Caco-2 (cell line): ENCODE results near the gene ANAPC2. TPM values are rescaled to one million over a fixed set of nuclear protein-coding genes. Genes with fewer than 3 reads are reported as not detected.

Experiments
- BruUV-seq: library from RNA; stranded (reverse); fragments of 400-500 nt; replicated peaks from 2 replicates; lab custom pipeline; 2021; lab: Mats Ljungman, UMichigan
- CTCF ChIA-PET: fragments of 300-600 bp; sonication (Branson Sonifier 250); formaldehyde crosslinking; loops from one replicate; lab custom pipeline; 2022; ENCODE audit warnings: antibody characterized with exemption; lab: Charles Lee
- POLR2A ChIA-PET: fragments of 300-600 bp; sonication (Branson Sonifier 250); formaldehyde crosslinking; loops from one replicate; lab custom pipeline; 2022; ENCODE audit warnings: antibody characterized with exemption; lab: Charles Lee
- DNase-seq, 2 experiments: peaks; one replicate each; pipeline versions ENCODE4 v3.0.0 to v3.0.0-alpha.2; 2020 to 2022
- H3K27me3 ChIP-seq: replicated peaks from 2 replicates; pipeline ENCODE4 v1.6.0; 2011; ENCODE audit warnings: low read length; ENCODE audit not compliant: control insufficient read depth, insufficient read depth
- H3K36me3 ChIP-seq: 2 replicates; pipeline ENCODE4 v1.5.1; 2011; ENCODE audit warnings: low read length; ENCODE audit not compliant: control insufficient read depth, insufficient read depth
- H3K4me1 ChIP-seq: fragments of 250-450 bp; sonication (Bioruptor Pico); 2 replicates; pipeline ENCODE4 v1.5.1; 2020; ENCODE audit warnings: mild to moderate bottlenecking
- H3K4me3 ChIP-seq: 2 replicates; pipeline ENCODE4 v1.5.1; 2011; ENCODE audit warnings: low read depth, mild to moderate bottlenecking, control low read depth, low read length
- H3K9me3 ChIP-seq: fragments of 250-450 bp; sonication (Bioruptor Pico); 2 replicates; pipeline ENCODE4 v1.5.1; 2020; ENCODE audit warnings: mild to moderate bottlenecking, moderate library complexity
- H3K27ac Mint-ChIP-seq: one replicate; pipeline ENCODE4 v1.8.0; 2022; ENCODE audit warnings: mixed read lengths; ENCODE audit not compliant: unreplicated experiment
- H3K27me3 Mint-ChIP-seq: one replicate; pipeline ENCODE4 v1.8.0; 2022; ENCODE audit warnings: mixed read lengths; ENCODE audit not compliant: insufficient read depth, unreplicated experiment
- H3K36me3 Mint-ChIP-seq: one replicate; pipeline ENCODE4 v1.8.0; 2022; ENCODE audit warnings: mild to moderate bottlenecking, mixed read lengths; ENCODE audit not compliant: insufficient read depth, unreplicated experiment
- H3K4me1 Mint-ChIP-seq: one replicate; pipeline ENCODE4 v1.8.0; 2022; ENCODE audit warnings: low read depth, mixed read lengths; ENCODE audit not compliant: unreplicated experiment
- H3K4me3 Mint-ChIP-seq: one replicate; pipeline ENCODE4 v1.8.0; 2022; ENCODE audit warnings: mild to moderate bottlenecking, moderate library complexity, mixed read lengths; ENCODE audit not compliant: unreplicated experiment
- H3K9me3 Mint-ChIP-seq: one replicate; pipeline ENCODE4 v1.8.0; 2022; ENCODE audit warnings: mixed read lengths; ENCODE audit not compliant: unreplicated experiment
- intact Hi-C: fragments of 100-400 bp; cut with micrococcal nuclease; formaldehyde crosslinking; loops from one replicate; pipeline ENCODE4 v1.10.0; 2022; ENCODE audit not compliant: unreplicated experiment
- total RNA-seq: library from RNA; stranded (reverse); gene quantifications from 2 replicates; pipeline ENCODE4 v1.2.3, GENCODE V29; 2022
- TF ChIP-seq, protein P1 (sequence below), 2 experiments: fragments of 200-600 bp in 1 of 2; IDR thresholded peaks; 1 replicate in 1 of 2; 2 replicates in 1 of 2; pipeline versions ENCODE4 v1.5.1 to v1.8.0; 2011 to 2022; ENCODE audit warnings: antibody characterized with exemption in 1 of 2, control low read depth in 1 of 2, inconsistent platforms in 1 of 2, low read depth in 1 of 2, low read length in 1 of 2, mild to moderate bottlenecking in 1 of 2, moderate library complexity in 1 of 2; ENCODE audit not compliant: insufficient read depth in 1 of 2, severe bottlenecking in 1 of 2, unreplicated experiment in 1 of 2

ANAPC2 gene
- total RNA-seq, 1 experiment from 2014 or later: 67.5 TPM

GRCh38 chr9:137225699-137226331 is 37.5 kb upstream of the ANAPC2 start:
- H3K4me3 Mint-ChIP-seq: no peak overlapping the region
- peak overlapping the region; percentile 64 for H3K27ac Mint-ChIP-seq
- peaks cover 11% of the 10 kb centered on the region for H3K36me3 Mint-ChIP-seq
- ChIA-PET CTCF (interaction anchor here (1.3 to 2.4 kb wide), 2 partner anchors 25 to 49 kb away, joined by 3 to 6 read pairs; partner anchors contain the start of gene TPRN), POLR2A (no interaction called here)
- no peaks in the 10 kb centered on the region for H3K9me3 ChIP-seq
- no peak overlapping the region for H3K4me3 ChIP-seq
- no peaks in the 10 kb centered on the region for H3K36me3 ChIP-seq
- peaks cover 33% of the 10 kb centered on the region for H3K4me1 ChIP-seq
- no TSS peak for BruUV-seq
- no peaks in the 10 kb centered on the region for H3K27me3 Mint-ChIP-seq
- no peaks in the 10 kb centered on the region for H3K27me3 ChIP-seq
- H3K4me1 Mint-ChIP-seq: peaks cover 13% of the 10 kb centered on the region
- intact Hi-C loops: loop anchor here (2.0 kb wide), 3 partner anchors 37 to 109 kb away; partner anchors contain the start of genes ANAPC2 and SSNA1
- no peak for DNase-seq
- TF ChIP-seq, protein P1, sequence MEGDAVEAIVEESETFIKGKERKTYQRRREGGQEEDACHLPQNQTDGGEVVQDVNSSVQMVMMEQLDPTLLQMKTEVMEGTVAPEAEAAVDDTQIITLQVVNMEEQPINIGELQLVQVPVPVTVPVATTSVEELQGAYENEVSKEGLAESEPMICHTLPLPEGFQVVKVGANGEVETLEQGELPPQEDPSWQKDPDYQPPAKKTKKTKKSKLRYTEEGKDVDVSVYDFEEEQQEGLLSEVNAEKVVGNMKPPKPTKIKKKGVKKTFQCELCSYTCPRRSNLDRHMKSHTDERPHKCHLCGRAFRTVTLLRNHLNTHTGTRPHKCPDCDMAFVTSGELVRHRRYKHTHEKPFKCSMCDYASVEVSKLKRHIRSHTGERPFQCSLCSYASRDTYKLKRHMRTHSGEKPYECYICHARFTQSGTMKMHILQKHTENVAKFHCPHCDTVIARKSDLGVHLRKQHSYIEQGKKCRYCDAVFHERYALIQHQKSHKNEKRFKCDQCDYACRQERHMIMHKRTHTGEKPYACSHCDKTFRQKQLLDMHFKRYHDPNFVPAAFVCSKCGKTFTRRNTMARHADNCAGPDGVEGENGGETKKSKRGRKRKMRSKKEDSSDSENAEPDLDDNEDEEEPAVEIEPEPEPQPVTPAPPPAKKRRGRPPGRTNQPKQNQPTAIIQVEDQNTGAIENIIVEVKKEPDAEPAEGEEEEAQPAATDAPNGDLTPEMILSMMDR (IDR thresholded peaks at IDR 0.05; ENCODE audit: insufficient read depth in 1 of 2, low read depth in 1 of 2, low read length in 1 of 2, severe bottlenecking in 1 of 2, unreplicated experiment in 1 of 2): no peak
- H3K9me3 Mint-ChIP-seq: no peaks in the 10 kb centered on the region

DNA sequence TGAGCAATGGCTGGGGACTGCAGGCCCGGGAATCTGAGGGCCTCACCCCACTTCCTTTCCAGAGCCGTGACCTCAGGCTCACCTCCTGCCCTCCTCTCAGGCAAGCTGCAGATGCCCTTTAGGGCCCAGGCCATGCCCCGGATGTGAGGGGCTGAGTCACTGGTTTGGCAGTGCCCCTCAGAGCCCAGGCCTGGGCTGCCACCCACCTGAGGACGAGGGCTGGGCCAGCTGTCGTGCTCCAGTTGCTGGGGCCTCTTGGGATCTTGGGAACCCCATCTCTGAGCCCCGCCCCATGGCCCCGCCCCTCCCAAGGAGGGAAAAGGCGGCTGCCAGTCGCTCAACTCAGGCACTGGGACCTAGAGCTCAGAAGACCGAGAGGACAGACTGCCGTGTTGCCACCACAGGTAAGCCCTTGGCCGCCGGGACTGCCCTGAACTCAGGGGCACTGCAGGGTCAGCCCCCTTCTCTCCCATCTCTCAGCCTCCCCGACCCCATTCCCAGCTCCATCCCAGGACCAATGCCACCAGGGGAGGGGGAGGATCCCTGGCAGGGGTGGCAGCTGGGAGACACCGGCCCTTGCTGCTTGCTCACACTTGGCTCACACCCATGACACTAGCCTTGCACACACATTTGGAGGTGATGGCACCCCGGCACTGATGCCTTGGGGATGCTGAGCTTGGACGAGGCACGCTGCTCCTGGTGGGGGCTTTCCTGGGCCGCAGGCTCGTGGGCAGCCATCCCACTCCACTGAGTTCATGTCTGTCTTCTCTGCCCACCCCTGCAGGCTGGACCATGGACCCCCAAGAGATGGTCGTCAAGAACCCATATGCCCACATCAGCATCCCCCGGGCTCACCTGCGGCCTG is 36.7 kb upstream of the ANAPC2 start, which contains the start of gene CYSRT1:
TSS of gene CYSRT1 (plus strand) at position 345 of the 865 bp plus-strand sequence. CDS start at position 793, 448 bp downstream.
- Mint-ChIP-seq H3K4me3 (peak within 1 kb of the TSS; percentile 85), H3K27me3 (no peaks in the 10 kb centered on the region), H3K36me3 (peaks cover 11% of the 10 kb centered on the region), H3K4me1 (peaks cover 13% of the 10 kb centered on the region), H3K27ac (peak within 1 kb of the TSS; percentile 64), H3K9me3 (no peaks in the 10 kb centered on the region)
- BruUV-seq: no TSS peak
- H3K9me3 ChIP-seq: no peaks in the 10 kb centered on the region
- H3K4me3 ChIP-seq: peak within 1 kb of the TSS; percentile 69
- H3K36me3 ChIP-seq: no peaks in the 10 kb centered on the region
- TF ChIP-seq, protein P1 (IDR thresholded peaks at IDR 0.05; ENCODE audit: insufficient read depth in 1 of 2, low read depth in 1 of 2, low read length in 1 of 2, severe bottlenecking in 1 of 2, unreplicated experiment in 1 of 2): no peak
- POLR2A ChIA-PET: no interaction called here
- no peak for DNase-seq
- intact Hi-C loops: no loop called here
- H3K4me1 ChIP-seq: peaks cover 25% of the 10 kb centered on the region
- no peaks in the 10 kb centered on the region for H3K27me3 ChIP-seq
- CTCF ChIA-PET: interaction anchor here (0.6 to 1.3 kb wide), 2 partner anchors 24 to 155 kb away, joined by 3 read pairs; partner anchors contain the start of genes SAPCD2 and TPRN
